Fibroblast of skin of right quadriceps (primary cell): ENCODE data around the gene KRTAP2-2.
A peak's percentile ranks its signal among the peaks of the same experiment; 100 is the strongest.

Experiments used
- DNase-seq: peaks from one replicate; pipeline ENCODE4 v3.0.0-alpha.2; 2013

Gene KRTAP2-2

DNA sequence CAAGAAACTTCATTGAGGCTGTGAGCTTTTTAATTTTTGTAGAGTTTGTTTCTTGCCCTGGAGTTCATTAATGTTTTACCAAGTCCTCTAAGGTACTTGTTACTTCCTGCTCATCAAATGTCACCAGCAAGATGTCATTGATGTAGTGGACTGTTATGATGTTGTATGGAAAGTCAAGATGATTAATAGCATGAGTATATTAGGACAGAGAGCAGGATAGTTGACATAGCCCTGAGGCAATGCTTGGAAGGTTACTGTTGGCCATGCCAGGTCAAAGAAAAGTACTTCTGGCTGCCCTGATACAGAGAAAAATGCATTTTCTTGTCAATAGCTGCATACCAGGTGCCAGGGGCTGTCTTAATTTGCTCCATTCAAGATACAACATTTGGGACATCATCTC, 34.7 kb downstream of the KRTAP2-2 start:
- no peak for DNase-seq

DNA sequence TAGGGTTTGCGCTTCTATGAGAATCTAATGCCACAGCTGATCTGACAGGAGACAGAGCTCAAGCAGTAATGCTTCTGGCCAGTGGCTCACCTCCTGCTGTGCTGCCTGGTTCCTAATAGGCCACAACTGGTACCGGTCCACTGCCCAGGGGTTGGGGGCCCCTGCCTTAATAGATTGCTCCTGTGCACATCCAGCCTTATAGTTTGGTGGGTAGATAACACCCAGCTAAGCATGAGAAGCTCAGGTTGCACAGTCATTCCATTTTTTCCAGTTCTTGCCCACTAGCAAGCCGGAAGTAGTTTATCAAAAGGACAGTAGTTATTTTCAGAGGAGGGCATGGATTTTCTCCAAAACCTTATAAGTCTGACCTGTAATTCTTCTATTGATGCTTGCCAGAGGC, 35.6 kb downstream of the KRTAP2-2 start:
- no peak for DNase-seq

DNA sequence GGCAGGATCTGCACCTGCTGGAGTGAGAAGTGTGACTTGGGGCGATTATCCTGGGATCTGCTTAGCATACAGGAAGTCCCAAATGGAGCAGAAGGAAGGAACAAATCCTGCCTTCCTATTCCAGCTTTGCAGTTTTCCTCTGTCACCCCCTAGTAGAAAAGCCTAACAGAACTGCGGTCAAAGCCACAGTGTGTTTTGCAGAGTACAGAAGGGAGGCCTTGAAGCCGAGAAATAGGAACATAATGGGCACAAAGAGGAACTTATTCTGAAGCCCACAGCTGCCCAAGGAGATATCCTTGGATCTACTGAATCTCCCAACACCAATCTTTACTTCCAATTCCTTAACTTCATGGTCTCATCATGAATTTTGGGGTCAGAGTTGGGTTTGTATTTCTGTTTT, 36.5 kb downstream of the KRTAP2-2 start:
- DNase-seq = no peak

DNA sequence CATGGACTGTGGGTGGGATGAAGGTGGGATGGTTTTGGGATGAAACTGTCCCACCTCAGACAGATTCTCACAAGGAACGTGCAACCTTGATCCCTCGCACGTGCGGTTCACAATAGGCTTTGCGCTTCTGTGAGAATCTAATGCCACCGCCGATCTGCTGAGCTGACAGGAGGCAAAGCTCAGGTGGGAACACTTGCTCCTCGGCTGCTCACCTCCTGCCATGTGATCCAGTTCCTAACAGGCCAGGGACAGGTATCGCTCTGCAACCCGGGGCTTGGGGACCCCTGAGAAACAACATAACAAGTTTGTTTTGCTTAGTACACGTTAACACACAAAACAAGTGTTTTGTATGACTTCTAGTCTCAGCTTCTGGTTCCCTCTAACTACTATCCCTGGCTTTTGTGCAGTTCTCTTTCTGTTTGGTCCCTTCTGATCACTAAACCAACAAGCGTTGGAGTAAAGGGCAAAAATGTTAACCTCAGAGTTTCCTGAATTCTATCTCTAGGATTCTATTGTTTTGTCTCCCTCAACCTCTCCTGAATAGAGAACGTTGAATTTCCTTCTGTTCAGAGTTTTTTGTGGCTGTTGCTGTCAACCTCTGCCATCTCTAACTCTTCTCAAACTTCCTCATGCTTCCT, 38.3 kb downstream of the KRTAP2-2 start:
- DNase-seq = no peak

DNA sequence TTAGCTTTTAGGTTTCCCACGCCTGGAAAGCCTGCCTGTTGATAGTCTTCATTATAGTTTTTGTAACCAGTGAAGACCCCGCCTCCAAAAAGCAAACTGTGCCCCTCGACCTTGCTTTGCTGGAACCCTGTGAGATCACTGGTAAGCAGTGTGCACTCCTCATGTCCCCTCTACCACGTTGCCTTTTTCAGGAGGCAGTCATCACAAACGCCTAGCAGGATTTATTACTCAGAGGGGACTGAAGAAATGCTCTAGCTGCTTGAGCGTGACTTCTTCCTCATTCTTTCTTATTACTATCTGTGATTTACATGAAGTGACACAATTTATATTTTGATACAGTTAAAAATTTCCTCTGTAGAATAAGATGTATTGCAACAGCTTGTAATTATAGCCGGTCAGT, 39.6 kb downstream of the KRTAP2-2 start:
- peak; percentile 37 for DNase-seq

GRCh38 chr17:41013606-41014005, 41.4 kb downstream of the KRTAP2-2 start:
- peak; percentile 82 for DNase-seq

DNA sequence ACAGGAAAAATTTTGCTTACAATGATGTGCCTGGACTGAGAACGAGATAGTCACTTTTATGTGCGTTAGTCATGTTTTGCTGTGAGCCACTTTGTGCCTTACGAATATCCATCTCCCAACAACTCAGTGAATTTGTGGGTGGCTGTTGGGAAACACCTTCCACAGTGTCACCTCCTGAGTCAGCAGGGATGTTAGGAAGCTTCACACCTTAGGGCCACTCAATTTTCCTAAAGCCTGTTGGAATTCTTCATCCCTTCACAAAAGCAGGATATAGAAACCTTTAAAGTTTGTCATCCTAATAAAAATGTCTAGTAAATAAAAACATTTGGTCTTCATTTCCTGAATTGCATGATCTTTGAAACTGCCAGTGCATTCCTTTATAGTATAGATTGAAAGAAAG, 41.8 kb downstream of the KRTAP2-2 start:
- DNase-seq = no peak

DNA sequence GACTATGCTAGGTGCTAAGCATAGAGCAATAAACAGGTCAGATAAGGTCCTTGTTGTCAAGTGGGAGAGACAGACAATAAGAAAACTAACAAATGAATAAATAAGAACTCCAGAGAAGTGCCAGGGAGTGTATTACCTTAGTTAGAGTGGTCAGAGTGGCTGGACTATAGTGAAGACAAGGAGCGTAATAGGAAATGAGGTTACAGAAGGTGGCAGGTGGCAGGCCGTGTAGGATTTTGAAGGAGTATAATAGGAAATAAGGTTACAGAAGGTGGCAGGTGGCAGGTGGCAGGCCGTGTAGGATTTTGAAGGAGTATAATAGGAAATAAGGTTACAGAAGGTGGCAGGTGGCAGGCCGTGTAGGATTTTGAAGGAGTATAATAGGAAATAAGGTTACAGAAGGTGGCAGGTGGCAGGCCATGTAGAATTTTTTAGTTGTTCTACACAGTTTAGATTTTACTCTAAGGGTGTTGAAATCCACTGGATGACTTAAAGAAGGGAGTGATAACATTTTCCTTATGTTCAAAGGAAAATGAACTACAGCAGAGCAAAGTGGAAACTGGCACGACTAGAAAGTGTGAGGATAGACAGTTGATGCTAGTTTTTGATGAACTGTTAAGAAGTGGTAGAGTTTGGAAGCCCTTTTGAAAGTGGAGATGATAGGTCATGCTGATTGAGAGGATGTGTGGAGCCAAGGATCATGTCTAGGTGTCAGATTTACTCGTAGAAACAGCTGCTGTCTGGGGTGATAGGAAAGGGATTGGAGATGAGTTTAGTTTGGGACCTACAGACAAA, 42.5 kb downstream of the KRTAP2-2 start:
- no peak for DNase-seq

- no peak for DNase-seq
These were observed 44.6 kb downstream of the KRTAP2-2 start for GRCh38 chr17:41010441-41010840.

- DNase-seq = no peak
These were observed 45.1 kb downstream of the KRTAP2-2 start for GRCh38 chr17:41009936-41010335.

DNA sequence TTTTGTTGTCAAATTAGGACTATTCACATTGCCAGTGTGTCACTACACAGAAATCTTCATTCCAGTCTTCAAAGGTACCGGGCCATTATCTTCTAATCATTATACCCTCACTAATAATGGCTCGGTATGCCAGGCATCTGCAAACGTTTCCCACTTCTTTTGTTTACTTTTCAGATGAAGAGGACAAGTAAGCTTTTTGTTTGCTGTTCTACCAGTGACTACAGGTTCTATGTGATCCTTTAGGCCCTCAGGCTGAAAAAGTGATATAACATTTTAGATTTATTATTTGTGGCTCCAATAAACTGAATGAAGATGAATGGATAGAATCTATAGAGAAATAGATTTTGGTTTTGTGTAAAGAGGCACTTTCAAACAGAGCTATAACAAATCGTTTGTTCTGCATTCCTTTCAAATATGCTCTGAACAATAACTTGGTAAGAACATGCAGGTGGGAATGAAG, 45.7 kb downstream of the KRTAP2-2 start:
- no peak for DNase-seq

- DNase-seq = no peak
These were observed 46.2 kb downstream of the KRTAP2-2 start, which contains the start of gene KRTAP3-1 for GRCh38 chr17:41008811-41009210. Gene KRTAP3-1, minus strand, starts transcription at chr17:41009128. Its CDS starts 54 bp downstream, at chr17:41009074.
